ENCODE results near the gene ZCCHC17. TPM values are rescaled to one million over a fixed set of nuclear protein-coding genes. Genes with fewer than 3 reads are reported as not detected.

Gene ZCCHC17
- total and polyA plus RNA-seq, 11 donors, result 10.1 to 29.5 (median 12.1) TPM

- H3K36me3 ChIP-seq, result peaks cover 0 to 89% (median 56%) of the 10 kb centered on the region in 9 donors
- no peaks in the 10 kb centered on the region for H3K4me1 ChIP-seq
- no peak overlapping the region for H3K27ac ChIP-seq
- DNase-seq (no peak), ATAC-seq (no peak)
- intact Hi-C loops (cut with DNase I), result no loop called here
- peaks cover 0 to 5% (median 0%) of the 10 kb centered on the region in 12 donors for H3K9me3 ChIP-seq
- TF ChIP-seq POLR2A (IDR thresholded peaks at IDR 0.05), result no peak
- TF ChIP-seq, protein P1, sequence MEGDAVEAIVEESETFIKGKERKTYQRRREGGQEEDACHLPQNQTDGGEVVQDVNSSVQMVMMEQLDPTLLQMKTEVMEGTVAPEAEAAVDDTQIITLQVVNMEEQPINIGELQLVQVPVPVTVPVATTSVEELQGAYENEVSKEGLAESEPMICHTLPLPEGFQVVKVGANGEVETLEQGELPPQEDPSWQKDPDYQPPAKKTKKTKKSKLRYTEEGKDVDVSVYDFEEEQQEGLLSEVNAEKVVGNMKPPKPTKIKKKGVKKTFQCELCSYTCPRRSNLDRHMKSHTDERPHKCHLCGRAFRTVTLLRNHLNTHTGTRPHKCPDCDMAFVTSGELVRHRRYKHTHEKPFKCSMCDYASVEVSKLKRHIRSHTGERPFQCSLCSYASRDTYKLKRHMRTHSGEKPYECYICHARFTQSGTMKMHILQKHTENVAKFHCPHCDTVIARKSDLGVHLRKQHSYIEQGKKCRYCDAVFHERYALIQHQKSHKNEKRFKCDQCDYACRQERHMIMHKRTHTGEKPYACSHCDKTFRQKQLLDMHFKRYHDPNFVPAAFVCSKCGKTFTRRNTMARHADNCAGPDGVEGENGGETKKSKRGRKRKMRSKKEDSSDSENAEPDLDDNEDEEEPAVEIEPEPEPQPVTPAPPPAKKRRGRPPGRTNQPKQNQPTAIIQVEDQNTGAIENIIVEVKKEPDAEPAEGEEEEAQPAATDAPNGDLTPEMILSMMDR (IDR thresholded peaks at IDR 0.05), result no peak
- H3K27me3 ChIP-seq, result no peaks in the 10 kb centered on the region
- 85 to 100% (median 95%) methylated on average over 2 of the region's 2 CpGs for WGBS, 4 donors
- H3K4me3 ChIP-seq, result no peak overlapping the region
These were observed 59.6 kb downstream of the ZCCHC17 start for GRCh38 chr1:31356427-31356826.

DNA sequence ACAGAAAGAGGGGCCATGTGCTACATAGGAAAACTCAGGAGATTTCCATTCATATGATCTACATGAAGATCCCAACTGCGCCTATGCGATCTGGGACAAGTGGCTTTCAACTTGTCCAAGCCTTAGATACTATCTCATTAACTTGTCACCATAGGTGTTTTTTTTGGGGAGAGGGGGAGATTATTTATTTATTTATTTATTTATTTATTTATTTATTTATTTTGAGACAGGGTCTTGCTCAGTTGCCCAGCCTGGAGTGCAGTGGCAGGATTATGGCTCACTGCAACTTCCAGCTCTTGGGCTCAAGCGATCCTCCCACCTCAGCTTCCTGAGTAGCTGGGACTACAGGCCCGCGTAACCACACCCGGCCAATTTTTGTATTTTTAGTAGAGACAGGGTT lies 64.8 kb downstream of the ZCCHC17 start:
- no peak for TF ChIP-seq POLR2A (IDR thresholded peaks at IDR 0.05)
- TF ChIP-seq, protein P1 (IDR thresholded peaks at IDR 0.05), result no peak
- H3K4me3 ChIP-seq, result no peak overlapping the region
- peak in 1 of 4 donors; percentile 18 for ATAC-seq
- H3K27me3 ChIP-seq, result no peaks in the 10 kb centered on the region
- H3K27ac ChIP-seq, result peak overlapping the region in 2 of 12 donors; percentile 42 to 46
- peaks cover 0 to 90% (median 70%) of the 10 kb centered on the region in 9 donors for H3K36me3 ChIP-seq
- 88 to 96% (median 90%) methylated on average over 6 of the region's 6 CpGs for WGBS, 4 donors
- no peaks in the 10 kb centered on the region for H3K9me3 ChIP-seq
- no peak for DNase-seq
- intact Hi-C loops (cut with DNase I), result no loop called here
- H3K4me1 ChIP-seq, result peaks cover 0 to 24% (median 0%) of the 10 kb centered on the region in 12 donors

DNA sequence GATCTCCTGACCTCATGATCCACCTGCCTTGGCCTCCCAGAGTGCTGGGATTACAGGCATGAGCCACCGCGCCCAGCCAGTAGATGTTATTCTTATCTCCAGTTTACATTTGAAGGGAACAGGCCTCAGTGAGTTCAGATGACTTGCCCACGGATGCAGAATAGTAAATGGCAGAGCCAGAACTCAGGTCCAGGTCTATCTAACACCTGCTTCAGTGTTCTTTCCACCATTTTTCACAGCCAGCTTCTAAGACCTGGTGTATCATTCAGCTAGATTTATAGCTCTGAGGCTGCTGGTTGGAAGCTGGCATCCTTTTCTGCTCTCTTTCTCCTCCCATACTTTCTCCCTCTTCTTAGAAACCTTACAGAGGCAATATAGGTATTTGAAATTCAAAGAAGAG lies 65.2 kb downstream of the ZCCHC17 start:
- peaks cover 0 to 28% (median 0%) of the 10 kb centered on the region in 12 donors for H3K4me1 ChIP-seq
- peak in 2 of 4 donors; percentile 2 to 5 for ATAC-seq
- no peaks in the 10 kb centered on the region for H3K9me3 ChIP-seq
- H3K4me3 ChIP-seq, result no peak overlapping the region
- no peaks in the 10 kb centered on the region for H3K27me3 ChIP-seq
- peaks cover 0 to 90% (median 74%) of the 10 kb centered on the region in 9 donors for H3K36me3 ChIP-seq
- 75 to 83% (median 79%) methylated on average over 3 of the region's 3 CpGs for WGBS, 4 donors
- intact Hi-C loops (cut with DNase I), result no loop called here
- H3K27ac ChIP-seq, result peak overlapping the region in 5 of 12 donors; percentile 1 to 49 (median 42)
- TF ChIP-seq, protein P1 (IDR thresholded peaks at IDR 0.05), result no peak
- TF ChIP-seq POLR2A (IDR thresholded peaks at IDR 0.05), result no peak
- DNase-seq, result no peak

GRCh38 chr1:31364561-31365250 lies 67.9 kb downstream of the ZCCHC17 start:
- ATAC-seq (no peak), DNase-seq (no peak)
- H3K36me3 ChIP-seq, result peaks cover 0 to 84% (median 70%) of the 10 kb centered on the region in 9 donors
- no peaks in the 10 kb centered on the region for H3K9me3 ChIP-seq
- no peaks in the 10 kb centered on the region for H3K27me3 ChIP-seq
- peaks cover 0 to 43% (median 2%) of the 10 kb centered on the region in 12 donors for H3K4me1 ChIP-seq
- intact Hi-C loops (cut with DNase I), result no loop called here
- no peak overlapping the region for H3K4me3 ChIP-seq
- TF ChIP-seq, protein P1 (IDR thresholded peaks at IDR 0.05), result no peak
- no peak for TF ChIP-seq POLR2A (IDR thresholded peaks at IDR 0.05)
- H3K27ac ChIP-seq, result peak overlapping the region in 9 of 12 donors; percentile 15 to 91 (median 25)
- WGBS, 4 donors, result 85 to 93% (median 91%) methylated on average over 3 of the region's 3 CpGs
